Neural cell (in vitro differentiated cells): Measurements from ENCODE around the gene SLCO6A1.

ENCODE experiments used
- EZH2 ChIP-seq: fragments of 200-600, 300-800 bp; shearing (Covaris generic), sonication (generic); IDR thresholded peaks from 2 replicates; pipeline ENCODE4 v1.6.1; 2014; ENCODE audit warnings: antibody characterized with exemption, low read length, borderline replicate concordance, mild to moderate bottlenecking; ENCODE audit not compliant: insufficient read depth, poor library complexity, severe bottlenecking
- MXI1 ChIP-seq: fragments of 450-650 bp; conservative IDR thresholded peaks from 2 replicates; pipeline ENCODE4 v1.6.1; 2014; ENCODE audit warnings: antibody characterized with exemption, mild to moderate bottlenecking; ENCODE audit not compliant: poor library complexity, severe bottlenecking
- POLR2AphosphoS5 ChIP-seq: IDR thresholded peaks from 2 replicates; pipeline ENCODE4 v1.6.1; 2012
- RAD21 ChIP-seq: fragments of 450-650 bp; conservative IDR thresholded peaks from 2 replicates; pipeline ENCODE4 v1.6.1; 2014; ENCODE audit warnings: antibody characterized with exemption, mild to moderate bottlenecking, moderate library complexity
- TF ChIP-seq, protein P1 (sequence below): fragments of 450-650 bp; IDR thresholded peaks from 2 replicates; pipeline ENCODE4 v1.5.1; 2014; ENCODE audit warnings: antibody characterized with exemption, mild to moderate bottlenecking, moderate library complexity; ENCODE audit not compliant: poor library complexity, severe bottlenecking
- TF ChIP-seq, protein P2 (sequence below): IDR thresholded peaks from 2 replicates; pipeline ENCODE4 v1.6.1; 2012; ENCODE audit warnings: borderline replicate concordance

- TF ChIP-seq RAD21 (no peak), EZH2 (no peak), MXI1 (no peak), POLR2AphosphoS5 (no peak)
- TF ChIP-seq, protein P1, sequence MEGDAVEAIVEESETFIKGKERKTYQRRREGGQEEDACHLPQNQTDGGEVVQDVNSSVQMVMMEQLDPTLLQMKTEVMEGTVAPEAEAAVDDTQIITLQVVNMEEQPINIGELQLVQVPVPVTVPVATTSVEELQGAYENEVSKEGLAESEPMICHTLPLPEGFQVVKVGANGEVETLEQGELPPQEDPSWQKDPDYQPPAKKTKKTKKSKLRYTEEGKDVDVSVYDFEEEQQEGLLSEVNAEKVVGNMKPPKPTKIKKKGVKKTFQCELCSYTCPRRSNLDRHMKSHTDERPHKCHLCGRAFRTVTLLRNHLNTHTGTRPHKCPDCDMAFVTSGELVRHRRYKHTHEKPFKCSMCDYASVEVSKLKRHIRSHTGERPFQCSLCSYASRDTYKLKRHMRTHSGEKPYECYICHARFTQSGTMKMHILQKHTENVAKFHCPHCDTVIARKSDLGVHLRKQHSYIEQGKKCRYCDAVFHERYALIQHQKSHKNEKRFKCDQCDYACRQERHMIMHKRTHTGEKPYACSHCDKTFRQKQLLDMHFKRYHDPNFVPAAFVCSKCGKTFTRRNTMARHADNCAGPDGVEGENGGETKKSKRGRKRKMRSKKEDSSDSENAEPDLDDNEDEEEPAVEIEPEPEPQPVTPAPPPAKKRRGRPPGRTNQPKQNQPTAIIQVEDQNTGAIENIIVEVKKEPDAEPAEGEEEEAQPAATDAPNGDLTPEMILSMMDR: no peak
- TF ChIP-seq, protein P2, sequence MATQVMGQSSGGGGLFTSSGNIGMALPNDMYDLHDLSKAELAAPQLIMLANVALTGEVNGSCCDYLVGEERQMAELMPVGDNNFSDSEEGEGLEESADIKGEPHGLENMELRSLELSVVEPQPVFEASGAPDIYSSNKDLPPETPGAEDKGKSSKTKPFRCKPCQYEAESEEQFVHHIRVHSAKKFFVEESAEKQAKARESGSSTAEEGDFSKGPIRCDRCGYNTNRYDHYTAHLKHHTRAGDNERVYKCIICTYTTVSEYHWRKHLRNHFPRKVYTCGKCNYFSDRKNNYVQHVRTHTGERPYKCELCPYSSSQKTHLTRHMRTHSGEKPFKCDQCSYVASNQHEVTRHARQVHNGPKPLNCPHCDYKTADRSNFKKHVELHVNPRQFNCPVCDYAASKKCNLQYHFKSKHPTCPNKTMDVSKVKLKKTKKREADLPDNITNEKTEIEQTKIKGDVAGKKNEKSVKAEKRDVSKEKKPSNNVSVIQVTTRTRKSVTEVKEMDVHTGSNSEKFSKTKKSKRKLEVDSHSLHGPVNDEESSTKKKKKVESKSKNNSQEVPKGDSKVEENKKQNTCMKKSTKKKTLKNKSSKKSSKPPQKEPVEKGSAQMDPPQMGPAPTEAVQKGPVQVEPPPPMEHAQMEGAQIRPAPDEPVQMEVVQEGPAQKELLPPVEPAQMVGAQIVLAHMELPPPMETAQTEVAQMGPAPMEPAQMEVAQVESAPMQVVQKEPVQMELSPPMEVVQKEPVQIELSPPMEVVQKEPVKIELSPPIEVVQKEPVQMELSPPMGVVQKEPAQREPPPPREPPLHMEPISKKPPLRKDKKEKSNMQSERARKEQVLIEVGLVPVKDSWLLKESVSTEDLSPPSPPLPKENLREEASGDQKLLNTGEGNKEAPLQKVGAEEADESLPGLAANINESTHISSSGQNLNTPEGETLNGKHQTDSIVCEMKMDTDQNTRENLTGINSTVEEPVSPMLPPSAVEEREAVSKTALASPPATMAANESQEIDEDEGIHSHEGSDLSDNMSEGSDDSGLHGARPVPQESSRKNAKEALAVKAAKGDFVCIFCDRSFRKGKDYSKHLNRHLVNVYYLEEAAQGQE: no peak
These were observed 113.4 kb downstream of the SLCO6A1 start for GRCh38 chr5:102385365-102385764.
